Smooth muscle cell of the umbilical artery (primary cell): ENCODE measurements around the gene KCNA10. TPM values are rescaled to one million over a fixed set of nuclear protein-coding genes. Genes with fewer than 3 reads are reported as not detected.

Source experiments
- total RNA-seq: library from RNA; depleted of rRNA; stranded (reverse); fragments of >200 nt; gene quantifications from 2 replicates; pipeline ENCODE4 v1.2.3, GENCODE V29; 2014

KCNA10 gene
- total RNA-seq: not detected in 2 replicates

GRCh38 chr1:110519125-110519810 is at the start of gene KCNA10:
Gene KCNA10, minus strand, starts transcription at chr1:110519175. Its CDS starts 388 bp downstream, at chr1:110518787.

Other genes starting within 250 kb of the KCNA10 start
- 22.0 and 33.8 TPM in 2 replicates for gene RBM15, start 179.8 kb downstream of the KCNA10 start, total RNA-seq
- gene SLC16A4, start 128.1 kb downstream of the KCNA10 start, total RNA-seq: 5.9 and 10.4 TPM in 2 replicates
- gene LAMTOR5, start 111.5 kb downstream of the KCNA10 start, total RNA-seq: 27.5 and 36.5 TPM in 2 replicates
- gene PROK1, start 68.0 kb downstream of the KCNA10 start, total RNA-seq: not detected in 2 replicates
- gene KCNA2, start 87.2 kb upstream of the KCNA10 start, total RNA-seq: not detected in 2 replicates
- gene KCNA3, start 155.8 kb upstream of the KCNA10 start, total RNA-seq: 0.14 TPM in 1 of 2 replicates, not detected in the other